ENCODE measurements around the gene CRYZL1.
"Not testable (repeated sequence)": the region's sequence is repeated elsewhere in the genome, so short reads cannot be mapped to it uniquely, and the experiment has no call there.

CRYZL1 gene

DNA sequence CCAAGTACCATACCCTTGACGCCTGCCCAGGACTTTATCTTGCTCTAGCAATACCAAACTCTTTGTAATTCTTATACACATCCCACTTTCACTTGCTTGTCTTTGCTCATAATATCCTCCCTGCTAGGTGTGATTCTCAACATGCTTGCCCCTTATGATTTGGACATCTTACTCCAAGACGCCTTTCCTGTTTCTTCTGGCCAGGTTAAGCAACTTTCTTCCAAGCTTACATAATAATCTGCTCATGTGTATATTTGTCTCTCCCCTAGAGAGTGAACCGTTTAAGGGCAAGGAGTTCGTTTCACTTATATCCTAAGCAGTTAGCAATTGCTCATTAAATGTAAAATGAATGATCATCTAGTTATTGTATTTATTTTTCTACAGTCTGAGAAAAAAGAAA, 21.8 kb downstream of the CRYZL1 start:
- DNase-seq, result no peak

DNA sequence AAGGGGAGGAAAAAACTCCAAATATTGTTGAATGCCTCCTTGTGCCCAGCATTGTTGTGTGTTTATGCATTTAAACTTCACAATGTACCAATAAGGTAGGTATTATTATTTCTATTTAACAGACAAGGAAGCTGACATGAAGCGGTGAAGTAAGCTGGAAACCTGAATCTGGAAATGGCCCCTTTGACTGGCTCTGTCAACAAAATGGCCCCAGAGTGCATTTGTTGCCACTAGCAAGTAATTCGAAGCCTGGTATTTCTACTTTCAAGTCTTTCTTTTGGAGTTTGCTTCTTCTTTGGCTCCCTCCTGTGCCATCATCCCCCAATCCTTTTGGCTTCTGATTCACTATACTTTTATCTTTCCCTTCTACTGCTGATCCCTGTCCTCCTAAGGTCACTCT, 23.1 kb downstream of the CRYZL1 start:
- DNase-seq, result no peak

DNA sequence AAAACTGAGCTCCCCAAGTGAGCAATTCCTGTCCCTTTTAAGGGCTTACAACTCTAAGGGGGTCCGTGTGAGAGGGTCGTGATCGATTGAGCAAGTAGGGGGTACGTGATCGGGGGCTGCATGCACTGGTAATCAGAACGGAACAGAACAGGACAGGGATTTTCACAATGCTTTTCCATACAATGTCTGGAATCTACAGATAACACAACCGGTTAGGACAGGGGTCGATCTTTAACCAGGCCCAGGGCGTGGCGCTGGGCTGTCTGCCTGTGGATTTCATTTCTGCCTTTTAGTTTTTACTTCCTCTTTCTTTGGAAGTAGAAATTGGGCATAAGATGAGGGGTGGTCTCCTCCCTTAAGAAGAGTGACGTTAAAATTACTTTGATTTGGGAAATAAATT, 24.0 kb downstream of the CRYZL1 start:
- DNase-seq, result not testable (repeated sequence)

DNA sequence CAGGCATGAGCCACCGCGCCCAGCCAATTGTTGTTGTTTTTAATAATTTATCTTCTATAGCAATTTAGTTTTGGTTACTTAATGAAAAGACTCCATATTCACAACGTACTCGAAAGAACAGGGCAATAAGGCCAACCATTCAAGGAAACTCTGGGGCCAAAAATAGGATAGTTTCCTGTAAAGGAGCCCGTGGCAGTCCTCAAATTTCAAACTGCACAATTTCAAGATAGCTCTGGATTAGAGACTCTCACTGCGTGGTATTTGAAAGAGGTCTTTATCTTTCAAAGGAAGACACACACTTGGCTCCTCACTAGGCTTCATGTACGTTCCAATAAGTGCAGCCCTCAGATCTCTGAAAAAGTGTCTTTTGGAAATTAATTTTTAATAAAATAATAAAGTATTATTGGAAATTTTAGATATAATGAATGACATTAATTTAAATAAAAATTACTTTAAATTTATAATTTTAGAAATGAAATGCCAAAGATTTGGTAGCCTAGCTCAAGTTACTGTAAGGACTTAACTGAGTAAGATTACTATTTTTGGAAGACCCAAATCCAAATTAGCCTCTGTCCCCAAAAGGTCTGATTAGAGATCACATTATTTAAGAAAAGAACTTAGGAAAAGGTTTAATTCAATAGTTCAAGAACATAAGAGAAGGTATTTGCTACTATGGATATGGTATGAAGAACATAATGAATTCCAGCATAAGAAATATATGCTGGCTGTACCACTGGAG, 30.4 kb downstream of the CRYZL1 start:
- DNase-seq, result no peak

DNA sequence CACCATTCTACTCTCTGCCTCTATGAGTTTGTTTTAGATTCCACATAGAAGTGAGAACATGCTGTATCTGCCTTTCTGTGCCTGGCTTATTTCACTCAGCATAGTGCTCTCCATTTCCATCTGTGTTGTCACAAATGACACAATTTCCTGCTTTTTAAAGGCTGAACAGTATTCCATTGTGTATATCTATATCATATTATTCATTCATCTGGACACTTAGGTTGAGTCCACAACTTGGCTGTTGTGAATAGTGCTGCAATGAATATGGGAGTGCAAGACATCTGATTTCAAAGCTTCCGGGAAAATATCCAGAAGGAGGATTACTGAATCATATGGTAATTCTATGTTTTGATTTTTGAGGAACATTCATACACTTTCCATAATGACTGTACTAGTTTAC, 33.0 kb downstream of the CRYZL1 start:
- DNase-seq, result no peak

DNA sequence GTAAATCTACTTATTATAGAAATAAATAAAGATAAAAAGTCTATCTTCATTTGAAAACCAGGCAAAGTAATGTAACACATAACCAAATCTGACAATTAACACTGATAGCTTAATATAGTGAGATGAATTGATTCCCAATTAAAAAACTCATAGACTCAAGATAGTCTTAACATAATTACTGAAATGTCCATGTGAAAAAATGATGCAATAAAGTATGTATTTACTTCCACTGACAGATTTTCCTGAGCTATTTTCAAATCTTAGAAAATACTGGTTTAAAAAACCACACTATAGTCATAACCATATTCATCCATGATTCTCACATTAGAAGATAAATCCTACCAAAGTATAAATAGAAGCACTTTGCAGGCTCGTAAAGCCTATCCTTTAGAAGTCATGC, 43.5 kb downstream of the CRYZL1 start:
- DNase-seq, result no peak

DNA sequence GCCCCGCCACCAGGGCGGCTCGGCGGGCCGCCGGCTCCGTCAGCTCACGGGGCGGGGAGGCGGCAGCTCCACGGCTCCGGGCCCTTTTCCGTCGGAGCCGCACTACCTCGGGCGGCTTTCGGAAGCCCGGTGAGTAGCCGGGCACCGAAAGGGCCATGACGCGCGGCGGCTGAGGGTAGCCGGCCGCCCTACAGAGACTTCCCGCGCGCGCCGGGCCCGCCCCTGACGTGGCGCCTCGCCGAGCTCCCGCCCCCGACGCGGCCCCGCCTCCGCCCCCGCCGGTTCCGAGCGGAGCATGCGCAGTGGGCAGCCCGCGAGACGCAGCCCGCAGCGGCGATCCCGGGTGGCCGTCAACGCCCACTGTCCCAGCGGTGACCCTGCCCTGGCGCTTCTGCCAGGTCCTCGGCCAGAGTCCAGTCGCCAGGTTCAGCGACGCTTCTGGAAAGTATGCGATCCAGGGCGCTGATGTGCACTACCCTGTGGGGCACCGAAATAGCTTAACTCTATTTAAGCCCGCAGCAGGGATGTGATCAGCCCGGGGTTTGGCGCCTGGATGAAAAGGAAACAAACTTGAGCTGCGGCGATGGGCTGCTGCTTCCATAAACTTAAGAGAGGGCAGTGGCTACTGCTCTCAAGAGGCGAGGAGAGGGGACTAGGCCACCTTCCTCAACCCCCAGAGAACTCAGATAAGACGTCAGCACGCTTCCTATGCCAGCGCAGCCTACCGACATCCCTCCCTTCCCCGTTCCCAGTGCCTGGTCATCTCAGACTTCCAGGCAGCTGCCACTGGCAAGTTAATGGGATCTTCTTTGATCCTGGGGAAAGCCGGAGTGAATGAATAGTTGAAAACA, 52.8 kb downstream of the CRYZL1 start, which contains the start of gene DONSON:
TSS of gene DONSON (minus strand) at position 200 of the 851 bp plus-strand sequence. CDS start at position 157, 43 bp downstream.
- peak; percentile 66 for DNase-seq

DNA sequence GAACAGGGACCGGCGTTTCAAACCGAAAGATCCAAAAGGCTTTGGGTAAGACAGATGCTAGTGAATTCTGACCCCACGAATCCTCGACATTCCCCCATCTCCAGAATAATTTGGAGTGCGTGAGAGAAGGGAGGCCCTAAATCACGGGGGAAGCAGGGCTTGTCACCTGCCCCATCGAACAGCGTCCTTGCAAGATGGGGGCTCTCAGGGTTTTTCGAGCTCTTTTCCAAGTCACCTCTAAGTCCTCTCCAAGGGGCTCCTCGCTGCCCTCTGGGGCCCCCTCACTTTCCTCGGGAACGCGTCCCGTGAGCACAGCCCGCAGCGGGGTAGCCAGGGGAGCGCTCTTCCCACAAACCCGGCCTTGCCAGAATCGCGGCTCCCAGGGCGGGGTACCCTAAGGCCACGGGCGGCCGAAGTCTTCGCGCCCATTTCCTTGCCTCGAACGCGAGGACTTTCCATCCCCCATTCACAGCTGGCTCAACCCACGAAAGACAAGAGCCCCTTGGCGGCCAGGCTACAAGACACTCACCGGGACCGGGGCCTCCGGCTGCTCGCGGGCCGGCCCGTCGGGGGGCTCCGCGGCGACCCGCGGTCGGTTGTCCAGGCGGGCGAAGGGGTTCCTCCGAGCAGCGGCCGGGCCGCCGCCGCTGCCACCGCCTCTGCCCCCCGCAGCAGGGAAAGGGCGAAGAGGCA, 53.6 kb downstream of the CRYZL1 start:
- DNase-seq, result peak; percentile 34

DNA sequence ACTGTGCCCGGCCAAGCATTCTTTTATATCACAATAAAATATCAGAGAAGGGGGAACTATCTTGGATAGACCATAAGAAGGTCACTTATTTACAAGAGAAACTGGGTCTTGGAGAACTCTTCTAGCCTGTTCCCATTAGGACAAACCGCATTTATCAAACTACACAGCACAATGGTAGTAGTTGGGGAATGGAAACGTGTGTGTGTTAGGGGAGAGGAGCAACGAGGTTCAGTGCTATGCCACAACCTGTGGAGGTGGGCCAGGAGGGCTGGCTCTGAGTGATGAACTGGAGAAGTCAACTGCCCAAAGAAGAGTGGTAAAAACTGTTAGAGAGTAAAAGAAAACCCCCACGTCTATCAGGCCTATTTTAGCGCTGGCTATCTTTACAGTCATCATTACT, 54.6 kb downstream of the CRYZL1 start:
- no peak for DNase-seq

DNA sequence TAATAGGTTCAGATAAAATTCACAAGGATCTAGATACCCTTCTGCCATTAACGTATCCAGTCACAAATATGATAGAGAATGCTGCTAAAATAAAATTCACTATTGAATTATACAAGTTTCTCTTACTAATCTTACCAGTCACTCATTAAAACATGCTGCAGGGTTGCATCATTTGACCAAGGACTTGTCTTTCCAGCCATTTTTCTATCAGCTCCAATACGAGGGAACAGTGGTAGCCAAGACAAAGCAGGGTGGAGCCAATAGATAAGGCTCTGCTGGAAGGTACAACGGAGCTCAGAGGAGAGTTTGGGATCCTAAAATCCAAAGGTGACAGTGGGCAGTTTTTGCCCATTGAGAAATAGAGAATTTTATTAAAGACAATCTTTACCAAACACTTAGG, 57.1 kb downstream of the CRYZL1 start:
- DNase-seq, result no peak

DNA sequence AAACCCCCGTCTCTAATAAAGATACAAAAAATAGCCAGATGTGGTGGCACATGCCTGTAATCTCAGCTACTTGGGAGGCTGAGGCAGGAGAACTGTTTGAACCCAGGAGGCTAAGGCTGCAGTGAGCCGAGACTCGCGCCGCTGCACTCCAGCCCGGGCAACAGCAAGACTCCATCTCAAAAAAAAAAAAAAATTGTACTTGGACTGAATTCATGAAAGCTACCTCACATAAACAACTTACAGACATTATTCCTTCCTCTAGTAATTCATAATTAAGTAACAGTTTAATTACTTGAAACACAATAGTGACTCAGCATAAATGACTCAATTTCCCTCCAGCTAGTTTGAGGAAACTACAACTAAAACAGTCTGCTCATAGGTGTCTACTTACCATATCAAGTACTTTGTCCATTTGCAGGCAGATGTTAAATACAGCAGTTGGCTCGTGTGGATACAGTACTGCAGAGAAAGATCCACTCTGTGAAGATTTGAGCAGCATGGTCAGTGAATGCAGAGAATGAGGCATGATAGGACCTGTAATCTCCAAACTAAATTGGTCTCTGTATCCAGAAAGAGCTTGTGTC, 62.5 kb downstream of the CRYZL1 start:
- no peak for DNase-seq

DNA sequence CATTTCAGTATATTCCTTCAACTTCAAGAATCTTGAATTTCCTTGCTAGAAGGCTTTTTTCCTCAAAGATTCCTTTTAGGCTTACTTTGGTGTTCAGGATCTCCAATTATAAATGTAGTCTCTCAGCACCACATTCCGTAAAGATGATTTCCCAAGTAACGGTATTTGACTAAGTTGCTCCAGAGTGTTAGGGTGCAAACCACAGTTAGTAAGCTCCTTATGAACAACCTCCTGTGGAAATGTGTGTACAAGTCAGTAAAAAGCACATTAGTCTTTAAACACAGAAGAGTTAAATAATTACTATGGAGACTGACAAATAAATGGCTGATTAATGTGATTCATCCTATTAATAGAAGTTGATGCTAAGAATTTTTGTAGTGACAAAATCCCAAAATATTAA, 63.3 kb downstream of the CRYZL1 start:
- DNase-seq, result no peak

DNA sequence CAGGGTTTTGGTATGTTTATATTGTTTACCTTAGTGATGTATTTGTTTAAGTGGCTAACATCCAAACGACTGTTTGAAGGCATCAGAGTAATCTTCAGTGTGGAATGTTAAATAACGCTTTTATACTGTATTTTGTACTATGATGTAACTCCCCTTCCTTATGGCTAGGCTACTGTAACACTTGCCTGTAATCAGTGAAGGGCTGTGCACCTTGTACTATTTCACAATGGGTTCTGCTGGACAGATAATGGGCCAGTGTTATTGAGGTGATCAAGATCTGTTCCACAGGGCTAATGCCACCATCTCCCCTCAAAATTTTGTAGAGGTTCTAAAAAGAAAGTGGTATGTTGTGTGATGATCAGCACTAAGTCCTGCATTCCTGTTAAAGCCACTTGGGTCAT, 64.8 kb downstream of the CRYZL1 start:
- DNase-seq, result not testable (repeated sequence)

DNA sequence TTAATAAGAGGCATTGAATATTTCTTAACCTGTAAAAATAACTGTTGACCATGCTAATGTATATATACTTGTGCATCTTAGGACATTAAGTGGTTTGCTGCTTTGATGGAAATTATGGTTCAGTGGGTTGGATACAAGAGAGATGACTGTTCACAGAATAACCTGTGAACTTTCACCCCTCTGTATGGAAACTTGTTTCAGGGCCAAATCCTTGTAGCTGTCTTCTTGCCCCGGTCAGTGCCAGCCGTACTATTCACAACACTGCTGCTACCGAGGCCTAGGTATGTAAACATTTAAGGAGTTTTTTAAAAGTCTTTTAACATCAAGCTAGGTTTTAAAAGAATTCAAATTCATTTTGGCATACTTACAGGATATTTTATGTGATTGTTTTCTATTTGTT, 69.2 kb downstream of the CRYZL1 start:
- DNase-seq, result no peak

DNA sequence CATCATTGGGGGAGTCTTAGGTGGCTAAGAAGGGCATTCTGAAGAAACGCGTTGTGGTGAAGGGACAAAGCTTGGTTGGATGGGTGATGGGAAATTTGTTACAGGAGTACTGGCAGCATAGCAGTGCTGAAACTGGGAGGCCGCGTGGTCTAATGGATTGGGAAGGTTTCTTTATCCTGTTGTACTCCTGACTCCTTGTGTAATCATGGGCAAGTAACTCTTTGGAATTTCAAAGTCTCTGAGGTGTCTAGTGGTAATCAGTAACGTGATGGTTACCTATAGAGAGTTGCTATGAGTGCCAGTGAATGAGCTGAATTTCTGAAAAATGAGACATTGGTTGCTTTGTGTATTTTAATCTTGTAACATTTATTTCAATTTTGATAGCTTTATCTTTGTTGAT, 71.5 kb downstream of the CRYZL1 start:
- DNase-seq, result no peak

DNA sequence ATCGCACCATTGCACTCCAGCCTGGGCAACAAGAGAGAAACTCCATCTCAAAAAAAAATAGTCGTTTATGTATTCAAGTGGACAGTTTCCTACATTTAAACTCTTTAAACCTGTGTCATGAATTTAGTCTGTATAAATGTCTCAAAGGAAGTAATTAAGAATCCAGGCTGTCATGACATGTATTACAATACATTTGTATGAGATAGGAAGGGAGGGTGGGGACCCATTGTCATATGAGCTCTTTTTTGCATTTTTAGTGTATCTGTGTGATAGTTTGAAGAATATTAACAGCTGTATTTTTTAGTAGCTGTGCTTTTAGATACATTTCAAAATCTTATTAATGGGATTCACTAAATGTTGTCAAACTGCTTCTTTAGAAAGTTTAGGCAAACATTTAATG, 73.1 kb downstream of the CRYZL1 start:
- DNase-seq, result no peak

DNA sequence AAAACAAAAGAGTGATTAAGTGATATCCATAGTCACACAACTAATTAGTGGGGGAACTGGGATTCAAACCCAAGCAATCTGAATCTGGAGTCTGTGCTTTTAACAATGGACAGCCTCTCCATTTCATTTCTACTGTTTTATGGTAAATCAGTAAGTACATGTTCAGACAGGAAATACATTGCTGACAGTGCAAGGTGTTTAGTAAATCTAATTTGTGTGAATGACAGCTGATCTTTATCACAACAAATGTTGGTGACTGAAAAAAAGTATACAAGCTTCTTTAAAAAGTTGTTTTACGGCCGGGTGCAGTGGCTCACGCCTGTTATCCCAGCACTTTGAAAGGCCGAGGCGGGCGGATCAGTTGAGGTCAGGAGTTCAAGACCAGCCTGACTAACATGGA, 73.6 kb downstream of the CRYZL1 start:
- DNase-seq, result no peak

DNA sequence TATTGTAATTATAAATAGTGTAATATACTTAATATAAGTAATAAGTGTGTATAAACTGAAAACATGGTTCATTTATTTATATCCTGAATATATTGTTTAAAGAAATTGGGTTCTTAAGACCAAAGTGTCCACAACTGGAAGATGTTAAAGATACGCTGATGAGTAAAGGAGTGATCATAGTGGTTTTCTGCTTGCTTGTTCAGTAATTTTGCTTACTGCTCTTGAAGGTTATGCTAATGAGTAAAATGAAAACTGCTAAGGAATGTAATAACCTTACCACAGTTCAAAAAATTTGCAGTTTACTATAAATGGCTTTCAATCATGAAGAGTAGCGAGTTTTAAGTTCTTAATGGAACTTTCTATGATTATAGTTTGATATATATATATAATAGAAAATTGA, 75.0 kb downstream of the CRYZL1 start:
- DNase-seq, result no peak

DNA sequence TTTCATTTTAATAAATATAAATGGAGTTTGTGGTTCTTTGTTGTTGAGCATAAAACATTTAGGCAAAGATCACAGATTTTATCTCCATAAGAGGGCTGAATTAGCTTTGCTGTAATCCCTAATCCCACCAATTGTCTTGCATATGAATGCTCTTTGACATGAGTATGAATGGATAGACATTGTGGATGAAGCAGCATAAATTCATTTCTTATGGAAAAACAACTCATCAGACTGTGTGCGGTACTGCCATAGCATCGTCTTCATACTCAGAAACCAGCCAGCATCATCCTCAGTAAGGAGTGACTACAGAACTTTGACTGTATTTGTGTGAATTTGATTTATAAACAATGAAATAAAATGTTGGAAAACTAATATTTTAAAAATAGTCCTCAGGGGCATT, 79.2 kb downstream of the CRYZL1 start:
- DNase-seq, result no peak

DNA sequence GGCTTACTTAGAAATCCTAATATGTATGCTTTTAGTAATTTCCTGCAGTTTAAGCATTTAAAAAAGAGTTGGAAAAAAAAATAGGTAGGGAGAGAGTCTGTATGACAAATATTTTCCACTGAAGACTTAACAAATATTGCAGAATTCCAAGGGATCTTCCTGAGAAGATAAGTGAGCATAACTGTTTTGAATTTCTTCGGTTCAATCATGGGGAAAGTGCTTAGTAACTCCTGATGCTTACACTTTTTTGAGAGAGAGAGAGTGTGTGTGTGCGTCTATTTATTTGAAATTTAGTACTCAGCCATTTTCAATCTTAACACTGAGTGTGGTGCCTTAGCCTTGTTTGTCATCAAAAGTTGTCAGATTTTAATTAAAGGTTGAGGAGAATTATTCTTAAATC, 80.2 kb downstream of the CRYZL1 start:
- no peak for DNase-seq

DNA sequence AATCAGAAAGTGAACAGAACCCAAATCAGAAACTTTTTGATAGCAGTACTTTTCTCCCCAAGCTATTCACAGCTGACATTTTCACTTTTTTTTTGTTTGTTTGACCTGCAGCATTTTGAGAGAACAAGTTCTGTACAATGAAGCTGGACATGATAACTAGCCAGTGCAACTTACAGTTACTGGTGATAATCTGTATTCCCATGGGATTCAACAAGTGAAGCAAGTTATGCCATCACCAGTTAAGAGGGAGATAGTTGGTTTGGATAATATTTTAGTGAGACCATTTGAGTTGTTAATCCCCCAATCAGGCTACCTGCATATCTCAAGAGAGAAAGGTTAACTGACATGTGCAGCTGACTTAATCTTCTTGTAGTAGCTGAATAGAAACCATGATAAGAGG, 80.6 kb downstream of the CRYZL1 start:
- no peak for DNase-seq

DNA sequence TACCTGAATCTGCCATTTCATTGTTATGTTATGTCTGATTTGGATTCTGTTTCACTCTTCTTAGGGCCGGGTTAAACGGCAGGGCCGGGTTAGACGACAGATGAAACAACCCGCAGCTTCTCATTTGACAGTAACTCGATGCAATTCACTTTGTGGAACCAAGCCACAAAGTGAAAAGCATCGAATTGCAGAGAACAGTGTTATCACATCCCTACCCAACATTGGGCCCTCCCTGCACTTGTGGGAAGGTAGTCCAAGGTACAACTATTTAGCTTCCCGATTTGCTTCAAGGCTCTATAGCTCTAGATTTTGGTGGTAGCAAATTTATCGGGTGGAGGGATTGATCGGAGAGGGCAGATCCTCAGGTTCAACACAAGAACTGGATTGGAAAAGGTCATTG, 81.7 kb downstream of the CRYZL1 start:
- no peak for DNase-seq

DNA sequence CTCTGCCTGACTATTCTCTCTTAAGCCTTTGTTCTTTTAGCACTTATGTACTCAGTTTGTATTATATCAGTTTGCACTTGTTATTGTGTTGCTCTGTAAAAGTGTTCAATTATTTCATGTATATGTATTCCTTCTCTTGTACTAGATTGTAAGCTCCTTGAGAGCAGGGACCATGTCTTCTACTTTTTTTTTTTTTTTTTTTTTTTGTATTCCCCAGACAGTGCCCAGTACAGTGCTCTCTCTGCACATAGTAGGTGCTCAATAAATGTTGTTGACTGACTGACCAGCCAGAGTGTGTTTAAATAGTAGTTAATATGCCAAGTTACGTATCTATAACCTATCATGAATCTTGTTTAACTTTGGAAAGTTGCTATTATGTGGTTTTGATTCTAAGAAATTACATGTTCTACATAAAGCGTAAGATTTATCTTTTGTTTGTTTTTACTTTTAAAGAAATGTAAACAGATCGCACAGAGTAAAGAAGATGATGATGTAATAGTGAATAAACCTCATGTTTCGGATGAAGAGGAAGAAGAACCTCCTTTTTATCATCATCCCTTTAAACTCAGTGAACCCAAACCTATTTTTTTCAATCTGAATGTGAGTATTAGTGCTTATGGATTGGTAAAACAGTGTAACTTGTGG, 82.6 kb downstream of the CRYZL1 start:
- DNase-seq, result no peak
